SK-N-SH treated with all-trans-retinoic acid at 6 μM for 48 hours (cell line): ENCODE data around the gene RFXAP.

Experiments
- ATAC-seq: fragments of 200-7000 bp; cut with Tn5 transposase; 3 replicates; pipeline ENCODE4 v1.9.1; 2020; ENCODE audit warnings: mild to moderate bottlenecking, moderate library complexity
- ARNTL ChIP-seq: fragments of 450-650 bp; formaldehyde crosslinking; IDR thresholded peaks from 2 replicates; pipeline ENCODE4 v1.5.0; 2020; ENCODE audit warnings: low read depth, mild to moderate bottlenecking, moderate library complexity, borderline replicate concordance
- BACH2 ChIP-seq: fragments of 250-450 bp; sonication (Bioruptor Pico); IDR thresholded peaks from 2 replicates; pipeline ENCODE4 v1.9.0; 2021; ENCODE audit warnings: mild to moderate bottlenecking, borderline replicate concordance
- CREB5 ChIP-seq: fragments of 250-450 bp; sonication (Bioruptor Pico); IDR thresholded peaks from 2 replicates; pipeline ENCODE4 v1.5.1; 2020; ENCODE audit warnings: low read depth, mild to moderate bottlenecking, moderate library complexity
- CSDC2 ChIP-seq: fragments of 250-450 bp; sonication (Bioruptor Pico); IDR thresholded peaks from 2 replicates; pipeline ENCODE4 v1.5.0; 2020; ENCODE audit warnings: mild to moderate bottlenecking, moderate library complexity
- ESRRG ChIP-seq: fragments of 250-450 bp; sonication (Bioruptor Pico); IDR thresholded peaks from 2 replicates; pipeline ENCODE4 v1.6.1; 2021; ENCODE audit warnings: mild to moderate bottlenecking
- GLIS3 ChIP-seq: fragments of 250-450 bp; sonication (Bioruptor Pico); IDR thresholded peaks from 2 replicates; pipeline ENCODE4 v1.5.0; 2020; ENCODE audit warnings: mild to moderate bottlenecking, moderate library complexity
- ISL1 ChIP-seq: fragments of 250-450 bp; sonication (Bioruptor Pico); IDR thresholded peaks from 2 replicates; pipeline ENCODE4 v2.1.2; 2022; ENCODE audit warnings: mild to moderate bottlenecking, moderate library complexity
- OSR1 ChIP-seq: fragments of 250-450 bp; sonication (Bioruptor Pico); IDR thresholded peaks from 2 replicates; pipeline ENCODE4 v1.8.0; 2022; ENCODE audit warnings: moderate library complexity, mild to moderate bottlenecking, inconsistent platforms
- PATZ1 ChIP-seq: fragments of 250-450 bp; sonication (Bioruptor Pico); IDR thresholded peaks from 2 replicates; pipeline ENCODE4 v1.8.0; 2020; ENCODE audit warnings: mild to moderate bottlenecking, moderate library complexity, borderline replicate concordance
- POU6F1 ChIP-seq: fragments of 250-450 bp; sonication (Bioruptor Pico); IDR thresholded peaks from 2 replicates; pipeline ENCODE4 v1.8.0; 2021; ENCODE audit warnings: low read depth, mild to moderate bottlenecking, moderate library complexity, borderline replicate concordance
- PPARA ChIP-seq: fragments of 250-450 bp; sonication (Bioruptor Pico); IDR thresholded peaks from 2 replicates; pipeline ENCODE4 v1.5.0; 2020; ENCODE audit warnings: mild to moderate bottlenecking, borderline replicate concordance
- RARB ChIP-seq: fragments of 250-450 bp; sonication (Bioruptor Pico); IDR thresholded peaks from 2 replicates; pipeline ENCODE4 v1.8.0; 2021; ENCODE audit warnings: mild to moderate bottlenecking, moderate library complexity
- SNAI2 ChIP-seq: fragments of 250-450 bp; sonication (Bioruptor Pico); IDR thresholded peaks from 2 replicates; pipeline ENCODE4 v1.5.0; 2020; ENCODE audit warnings: mild to moderate bottlenecking, moderate library complexity
- TCF4 ChIP-seq: fragments of 250-450 bp; sonication (Bioruptor Pico); IDR thresholded peaks from 2 replicates; pipeline ENCODE4 v1.8.0; 2021; ENCODE audit warnings: mild to moderate bottlenecking, moderate library complexity, borderline replicate concordance
- TOX ChIP-seq: fragments of 250-450 bp; sonication (Bioruptor Pico); IDR thresholded peaks from 2 replicates; pipeline ENCODE4 v1.8.0; 2021; ENCODE audit warnings: mild to moderate bottlenecking, moderate library complexity, borderline replicate concordance
- ZC3H10 ChIP-seq: fragments of 250-450 bp; sonication (Bioruptor Pico); IDR thresholded peaks from 2 replicates; pipeline ENCODE4 v1.5.1; 2021; ENCODE audit warnings: mild to moderate bottlenecking, moderate library complexity
- ZFP3 ChIP-seq: fragments of 250-450 bp; sonication (Bioruptor Pico); IDR thresholded peaks from 2 replicates; pipeline ENCODE4 v1.5.0; 2020; ENCODE audit warnings: mild to moderate bottlenecking, moderate library complexity
- ZFP30 ChIP-seq: fragments of 450-650 bp; formaldehyde crosslinking; IDR thresholded peaks from 2 replicates; pipeline ENCODE4 v1.5.0; 2022; ENCODE audit warnings: mild to moderate bottlenecking, moderate library complexity
- ZNF565 ChIP-seq: fragments of 450-650 bp; formaldehyde crosslinking; conservative IDR thresholded peaks from 2 replicates; pipeline ENCODE4 v1.5.0; 2020; ENCODE audit warnings: low read depth, mild to moderate bottlenecking, moderate library complexity
- ZNF70 ChIP-seq: fragments of 450-650 bp; formaldehyde crosslinking; IDR thresholded peaks from 2 replicates; pipeline ENCODE4 v1.5.0; 2020; ENCODE audit warnings: mild to moderate bottlenecking, moderate library complexity
- ZNF8 ChIP-seq: fragments of 450-650 bp; formaldehyde crosslinking; IDR thresholded peaks from 2 replicates; pipeline ENCODE4 v1.5.0; 2020; ENCODE audit warnings: mild to moderate bottlenecking, moderate library complexity
- TF ChIP-seq, protein P1 (sequence below): fragments of 250-450 bp; sonication (Bioruptor Pico); IDR thresholded peaks from 2 replicates; pipeline ENCODE4 v1.5.1; 2021; ENCODE audit warnings: mild to moderate bottlenecking, moderate library complexity

The RFXAP gene

GRCh38 chr13:36822785-36823184 lies 3.8 kb downstream of the RFXAP start:
- no peak for ATAC-seq
- TF ChIP-seq TOX (CRISPR knock-in tag) (no peak), BACH2 (CRISPR knock-in tag) (no peak), ARNTL (CRISPR knock-in tag) (no peak), TCF4 (CRISPR knock-in tag) (no peak), ESRRG (CRISPR knock-in tag) (no peak), PPARA (CRISPR knock-in tag) (no peak), CREB5 (CRISPR knock-in tag) (no peak), RARB (no peak), SNAI2 (CRISPR knock-in tag) (no peak)
- TF ChIP-seq, all 23 proteins: peak for 0

DNA sequence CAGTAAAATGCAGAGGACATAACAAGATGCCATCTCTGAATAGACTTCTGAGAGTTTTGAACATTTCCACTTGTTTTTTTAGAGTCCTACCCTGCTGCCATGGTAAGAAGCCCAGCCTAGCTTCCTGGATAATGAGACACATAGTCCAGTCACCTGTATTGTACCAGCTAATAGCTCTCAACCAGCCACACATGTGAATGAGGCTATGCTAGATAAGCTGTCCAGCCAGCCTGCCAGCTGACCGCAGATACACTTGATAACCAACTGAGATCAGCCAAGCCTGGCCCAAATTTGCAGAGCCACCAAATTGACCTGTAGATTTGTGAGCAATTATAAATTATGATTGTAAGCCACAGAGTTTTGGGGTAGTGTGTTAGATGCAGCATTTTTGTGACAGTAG lies 10.7 kb downstream of the RFXAP start:
- ATAC-seq = no peak
- TF ChIP-seq PATZ1 (CRISPR knock-in tag) (no peak), TCF4 (CRISPR knock-in tag) (0 out of 2 replicates have a peak, but pooled peaks have one; percentile 24)

DNA sequence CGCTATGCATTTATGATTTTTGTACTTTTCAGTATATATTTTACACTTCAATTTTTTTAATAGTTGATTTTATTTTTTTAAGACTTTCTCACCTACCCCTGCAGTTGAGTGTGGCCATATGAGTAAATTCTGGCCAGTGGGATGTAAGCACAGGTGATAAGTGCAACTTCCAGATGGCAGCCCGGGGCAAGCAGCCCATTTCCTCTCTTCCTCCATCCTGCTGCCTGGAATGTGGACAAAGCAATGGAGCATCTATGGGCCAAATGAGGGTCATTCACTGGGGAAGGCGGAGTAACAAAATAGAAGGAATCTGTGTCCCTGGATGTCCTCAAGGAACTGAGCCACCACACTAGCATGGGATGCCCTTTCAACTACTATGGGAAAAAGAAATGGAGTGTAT lies 12.3 kb downstream of the RFXAP start:
- TF ChIP-seq ZNF8 (CRISPR knock-in tag) (no peak), TOX (CRISPR knock-in tag) (no peak), PPARA (CRISPR knock-in tag) (no peak), ESRRG (CRISPR knock-in tag) (no peak), CREB5 (CRISPR knock-in tag) (no peak), ZNF565 (CRISPR knock-in tag) (no peak), RARB (no peak), BACH2 (CRISPR knock-in tag) (no peak), TCF4 (CRISPR knock-in tag) (no peak), CSDC2 (no peak), GLIS3 (CRISPR knock-in tag) (no peak), ARNTL (CRISPR knock-in tag) (no peak)
- TF ChIP-seq, all 23 proteins: peak for 0
- no peak for ATAC-seq

- no peak for ATAC-seq
- TF ChIP-seq CSDC2 = no peak
- TF ChIP-seq OSR1 = no peak
- TF ChIP-seq ZNF70 = no peak
- no peak for TF ChIP-seq PPARA (CRISPR knock-in tag)
- no peak for TF ChIP-seq ESRRG (CRISPR knock-in tag)
- no peak for TF ChIP-seq ISL1 (CRISPR knock-in tag)
- TF ChIP-seq POU6F1 (CRISPR knock-in tag) = no peak
- no peak for TF ChIP-seq ZC3H10 (CRISPR knock-in tag)
- TF ChIP-seq, protein P1, sequence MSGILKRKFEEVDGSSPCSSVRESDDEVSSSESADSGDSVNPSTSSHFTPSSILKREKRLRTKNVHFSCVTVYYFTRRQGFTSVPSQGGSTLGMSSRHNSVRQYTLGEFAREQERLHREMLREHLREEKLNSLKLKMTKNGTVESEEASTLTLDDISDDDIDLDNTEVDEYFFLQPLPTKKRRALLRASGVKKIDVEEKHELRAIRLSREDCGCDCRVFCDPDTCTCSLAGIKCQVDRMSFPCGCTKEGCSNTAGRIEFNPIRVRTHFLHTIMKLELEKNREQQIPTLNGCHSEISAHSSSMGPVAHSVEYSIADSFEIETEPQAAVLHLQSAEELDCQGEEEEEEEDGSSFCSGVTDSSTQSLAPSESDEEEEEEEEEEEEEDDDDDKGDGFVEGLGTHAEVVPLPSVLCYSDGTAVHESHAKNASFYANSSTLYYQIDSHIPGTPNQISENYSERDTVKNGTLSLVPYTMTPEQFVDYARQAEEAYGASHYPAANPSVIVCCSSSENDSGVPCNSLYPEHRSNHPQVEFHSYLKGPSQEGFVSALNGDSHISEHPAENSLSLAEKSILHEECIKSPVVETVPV = no peak
- TF ChIP-seq ZNF8 (CRISPR knock-in tag) = no peak
- no peak for TF ChIP-seq ZFP3 (CRISPR knock-in tag)
- TF ChIP-seq ZNF565 (CRISPR knock-in tag) = no peak
- no peak for TF ChIP-seq ZFP30 (CRISPR knock-in tag)
- TF ChIP-seq, all 23 proteins: peak for 0
These were observed 15.3 kb downstream of the RFXAP start for GRCh38 chr13:36834299-36834698.
